ENCODE measurements around the gene FBXO40.
"Not testable (repeated sequence)": the region's sequence is repeated elsewhere in the genome, so short reads cannot be mapped to it uniquely, and the experiment has no call there.

Gene FBXO40

GRCh38 chr3:121592856-121593702 lies at the start of gene FBXO40:
Gene FBXO40, plus strand, starts transcription at chr3:121593379. Its CDS starts 27,197 bp downstream, at chr3:121620576.
- no peak for DNase-seq (ENCODE audit: low read depth in 2 of 2)

- no peak for DNase-seq (ENCODE audit: low read depth in 2 of 2)
Measured at GRCh38 chr3:121545049-121545573, 48.1 kb upstream of the FBXO40 start.

- peak; percentile 83 to 86 for DNase-seq (ENCODE audit: low read depth in 2 of 2)
Measured at GRCh38 chr3:121545574-121546455, 47.4 kb upstream of the FBXO40 start, which contains the start of gene POLQ. Gene POLQ, minus strand, starts transcription at chr3:121545988. Its CDS starts 111 bp downstream, at chr3:121545877.

- no peak for DNase-seq (ENCODE audit: low read depth in 2 of 2)
Measured at GRCh38 chr3:121552379-121552778, 40.8 kb upstream of the FBXO40 start.

GRCh38 chr3:121552797-121553196 lies 40.4 kb upstream of the FBXO40 start:
- DNase-seq (ENCODE audit: low read depth in 2 of 2) = no peak

- DNase-seq (ENCODE audit: low read depth in 2 of 2) = no peak
Measured at GRCh38 chr3:121557426-121557934, 35.7 kb upstream of the FBXO40 start.

- no peak for DNase-seq (ENCODE audit: low read depth in 2 of 2)
Measured at GRCh38 chr3:121562148-121562547, 31.0 kb upstream of the FBXO40 start.

- no peak for DNase-seq (ENCODE audit: low read depth in 2 of 2)
Measured at GRCh38 chr3:121566773-121567172, 26.4 kb upstream of the FBXO40 start.

GRCh38 chr3:121567649-121568048 lies 25.5 kb upstream of the FBXO40 start, which contains the start of gene ARGFX:
Gene ARGFX, plus strand, starts transcription at chr3:121567949. Its CDS starts 2,765 bp downstream, at chr3:121570714.
- no peak for DNase-seq (ENCODE audit: low read depth in 2 of 2)

GRCh38 chr3:121574449-121574848 lies 18.7 kb upstream of the FBXO40 start:
- DNase-seq (ENCODE audit: low read depth in 2 of 2) = no peak

GRCh38 chr3:121581691-121582090 lies 11.5 kb upstream of the FBXO40 start:
- no peak for DNase-seq (ENCODE audit: low read depth in 2 of 2)

GRCh38 chr3:121584418-121584817 lies 8.8 kb upstream of the FBXO40 start:
- no peak for DNase-seq (ENCODE audit: low read depth in 2 of 2)

- DNase-seq (ENCODE audit: low read depth in 2 of 2) = not testable (repeated sequence)
Measured at GRCh38 chr3:121593806-121594205, 627 bp downstream of the FBXO40 start.

GRCh38 chr3:121594850-121595249 lies 1.7 kb downstream of the FBXO40 start:
- no peak for DNase-seq (ENCODE audit: low read depth in 2 of 2)

- no peak for DNase-seq (ENCODE audit: low read depth in 2 of 2)
Measured at GRCh38 chr3:121595765-121596406, 2.7 kb downstream of the FBXO40 start.

- no peak for DNase-seq (ENCODE audit: low read depth in 2 of 2)
Measured at GRCh38 chr3:121598564-121598963, 5.4 kb downstream of the FBXO40 start.

GRCh38 chr3:121599900-121600299 lies 6.7 kb downstream of the FBXO40 start:
- DNase-seq (ENCODE audit: low read depth in 2 of 2) = not testable (repeated sequence)

GRCh38 chr3:121601212-121601812 lies 8.1 kb downstream of the FBXO40 start:
- no peak for DNase-seq (ENCODE audit: low read depth in 2 of 2)

GRCh38 chr3:121604759-121605158 lies 11.6 kb downstream of the FBXO40 start:
- no peak for DNase-seq (ENCODE audit: low read depth in 2 of 2)

- DNase-seq (ENCODE audit: low read depth in 2 of 2) = no peak
Measured at GRCh38 chr3:121606106-121606505, 12.9 kb downstream of the FBXO40 start.

- no peak for DNase-seq (ENCODE audit: low read depth in 2 of 2)
Measured at GRCh38 chr3:121619691-121620090, 26.5 kb downstream of the FBXO40 start.
